HL-60 (cell line): ENCODE results near the gene TRIM43.
"Not testable (repeated sequence)": the region's sequence is repeated elsewhere in the genome, so short reads cannot be mapped to it uniquely, and the experiment has no call there.

Experiments used
- CTCF ChIP-seq: IDR thresholded peaks from one replicate; pipeline ENCODE4 v1.5.1; 2011; ENCODE audit warnings: low read length, control low read depth, inconsistent platforms; ENCODE audit not compliant: insufficient read depth
- GABPA ChIP-seq: IDR thresholded peaks from 2 replicates; pipeline ENCODE4 v1.6.1; 2012; ENCODE audit warnings: low read depth
- POLR2AphosphoS5 ChIP-seq: IDR thresholded peaks from 2 replicates; pipeline ENCODE4 v1.6.1; 2012; ENCODE audit warnings: low read depth
- REST ChIP-seq: IDR thresholded peaks from 2 replicates; pipeline ENCODE4 v1.6.1; 2012; ENCODE audit warnings: low read depth; ENCODE audit not compliant: insufficient replicate concordance
- SPI1 ChIP-seq: IDR thresholded peaks from 2 replicates; pipeline ENCODE4 v1.6.1; 2012; ENCODE audit warnings: low read depth, mild to moderate bottlenecking, borderline replicate concordance

GRCh38 chr2:95630987-95631386 is 39.2 kb downstream of the TRIM43 start:
- TF ChIP-seq CTCF, POLR2AphosphoS5, REST, GABPA, SPI1: not testable (repeated sequence)
